NCI-H460 (cell line): ENCODE results near the gene PXDN. TPM values are rescaled to one million over a fixed set of nuclear protein-coding genes. Genes with fewer than 3 reads are reported as not detected.

Source experiments
- DNase-seq: peaks from one replicate; pipeline ENCODE4 v3.0.0-alpha.2; 2016; ENCODE audit warnings: low read depth; ENCODE audit errors: extremely low read depth
- total RNA-seq: library from RNA; depleted of rRNA; stranded (reverse); fragments of >200 nt; shearing (Covaris generic); gene quantifications from 2 replicates; pipeline ENCODE4 v1.2.3, GENCODE V29; 2014

The PXDN gene
- total RNA-seq, 1 experiment from 2014 or later: 25.1 TPM

- DNase-seq: no peak
These were observed 103.8 kb downstream of the PXDN start for GRCh38 chr2:1640301-1641135.

DNA sequence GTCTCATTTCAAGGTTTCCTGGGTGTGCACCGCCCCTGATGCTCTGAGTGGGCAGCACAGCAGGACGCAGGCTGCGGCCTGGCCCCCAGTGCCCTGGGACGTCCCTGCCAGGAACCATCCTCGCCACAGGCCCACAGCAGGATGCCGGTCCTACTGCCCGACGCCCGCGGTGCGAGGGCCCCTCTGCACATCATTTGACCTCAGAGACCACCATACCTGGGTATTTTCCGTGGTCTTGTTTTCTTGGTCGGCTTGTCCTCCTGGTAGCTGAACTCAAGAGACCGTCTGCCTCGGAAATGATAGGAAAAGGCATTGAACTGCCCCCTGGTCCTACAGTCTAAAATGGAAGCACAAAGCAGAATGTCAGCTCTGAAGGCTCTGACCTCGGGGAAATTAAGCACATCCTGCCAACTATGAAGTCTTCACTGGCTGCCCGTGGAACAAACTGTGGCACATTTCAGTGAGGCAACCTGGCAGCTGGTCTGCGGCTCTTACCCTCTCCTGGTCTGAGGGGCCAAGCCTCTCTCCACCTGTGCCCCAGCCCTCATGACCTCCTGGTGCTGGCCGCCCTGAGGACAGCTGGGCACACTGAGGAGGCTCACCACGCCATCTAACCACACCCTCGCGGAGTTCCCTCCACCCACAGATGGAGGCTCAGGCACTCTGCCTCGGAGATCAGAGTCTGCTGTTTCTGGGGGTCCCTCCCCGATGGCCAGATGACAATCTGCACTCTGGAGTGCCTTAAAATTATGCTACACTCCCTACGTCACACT is 105.0 kb downstream of the PXDN start:
- DNase-seq: no peak

DNA sequence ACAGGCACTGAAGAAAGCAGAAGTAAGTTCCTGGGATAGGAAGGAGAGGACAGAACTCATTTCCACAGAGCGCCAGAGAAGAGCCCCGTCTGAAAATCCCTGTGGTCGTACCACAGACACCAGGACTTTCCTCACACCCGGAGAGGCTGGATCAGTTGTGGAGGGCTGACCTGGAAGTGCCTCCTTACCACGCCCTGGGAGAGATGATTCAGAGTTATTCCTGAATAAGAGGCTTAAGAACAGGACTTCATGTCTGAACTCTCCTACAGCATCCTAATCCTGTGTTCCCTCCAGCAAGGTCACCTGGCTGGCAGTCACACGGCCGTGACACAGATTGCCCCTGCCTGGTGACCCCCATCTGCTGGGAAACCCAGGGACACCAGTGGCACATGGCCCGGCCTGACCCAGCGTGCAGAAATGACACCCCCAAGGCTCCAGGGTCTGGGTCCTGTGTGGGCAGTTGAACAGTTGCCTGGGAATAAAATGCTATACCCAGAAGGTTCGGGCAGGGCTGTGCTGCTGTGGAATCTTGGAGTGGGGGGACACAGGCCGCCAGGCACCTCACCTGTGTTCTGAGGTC is 105.9 kb downstream of the PXDN start:
- DNase-seq: no peak

DNA sequence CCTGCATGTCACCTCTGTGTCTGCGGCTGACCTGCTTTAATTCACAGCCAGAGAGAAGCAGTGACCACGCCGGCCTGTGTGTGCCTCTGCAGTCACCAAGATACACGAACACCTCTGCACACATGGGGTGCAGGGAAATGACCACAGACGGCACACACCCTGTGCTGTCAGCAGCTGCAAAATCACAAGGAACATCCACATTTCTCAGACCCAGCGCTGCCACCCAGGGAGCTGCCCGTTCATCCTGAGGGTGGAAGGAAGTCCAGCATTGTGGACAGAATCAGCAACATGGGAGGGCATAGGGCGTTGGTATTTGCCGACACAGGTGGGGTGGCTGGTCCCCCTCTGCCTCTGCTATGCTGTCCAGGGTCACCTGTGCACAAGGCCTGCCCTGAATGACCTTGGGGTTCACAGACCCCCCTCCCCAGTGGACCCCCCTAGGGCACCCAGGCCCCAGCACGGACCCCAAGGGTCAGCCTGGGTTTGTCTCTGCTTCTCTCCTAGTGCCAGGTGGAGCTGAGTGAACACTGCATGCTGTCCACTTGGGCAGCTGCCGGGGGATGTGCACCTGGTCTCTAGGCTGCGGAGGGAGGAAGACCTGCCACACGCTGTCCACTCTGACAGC is 107.4 kb downstream of the PXDN start:
- DNase-seq: no peak

DNA sequence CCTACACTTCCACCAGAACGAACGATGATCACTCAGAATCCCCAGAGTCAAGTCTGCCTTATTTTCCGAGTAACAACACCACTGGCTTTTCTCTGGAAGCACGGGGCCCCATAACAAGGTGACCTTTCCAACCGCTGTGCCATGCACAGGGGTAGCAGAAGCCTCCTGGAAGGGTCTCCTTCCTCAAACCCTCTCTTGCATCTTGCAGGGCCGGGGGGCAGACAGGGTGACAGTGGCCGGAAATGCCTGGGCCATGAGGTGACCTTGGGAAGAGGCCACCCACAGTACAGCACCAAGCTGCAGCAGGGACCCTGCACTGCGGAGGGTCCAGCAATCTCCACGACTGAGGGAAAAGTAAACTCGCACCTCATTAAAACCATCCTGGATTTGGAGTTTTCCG is 108.5 kb downstream of the PXDN start:
- no peak for DNase-seq

DNA sequence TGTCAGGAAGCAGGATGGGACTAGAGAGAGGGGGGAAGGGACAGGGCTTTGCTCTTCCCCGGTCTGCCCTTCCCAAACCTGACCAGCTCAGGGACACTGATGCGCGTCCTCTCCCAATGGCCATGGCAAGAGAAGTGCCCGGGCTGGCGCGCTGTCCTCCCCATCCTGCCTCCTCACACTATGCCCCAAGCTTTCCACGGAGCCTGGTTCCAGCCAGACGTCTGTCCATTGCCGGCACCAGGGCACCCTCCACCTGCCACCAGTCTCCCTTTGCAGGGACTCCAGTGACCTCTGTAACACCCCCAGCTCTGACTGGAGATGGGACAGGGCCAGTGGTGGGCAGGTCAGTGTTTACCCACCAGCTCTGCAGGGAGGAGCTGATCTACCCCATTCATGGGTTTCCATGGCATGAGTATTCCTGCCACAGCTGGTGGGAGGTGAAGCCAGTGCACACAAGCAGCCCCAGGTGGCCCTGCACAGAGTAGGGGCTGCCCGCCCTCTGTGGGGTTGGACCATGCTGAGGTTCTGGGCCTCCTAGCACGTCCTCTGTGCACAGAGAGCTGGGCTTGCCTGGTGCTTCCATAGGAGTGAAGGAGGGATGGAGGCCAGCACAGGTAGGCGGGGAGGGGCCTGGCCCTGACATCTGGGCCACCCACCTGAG is 109.5 kb downstream of the PXDN start:
- no peak for DNase-seq

DNA sequence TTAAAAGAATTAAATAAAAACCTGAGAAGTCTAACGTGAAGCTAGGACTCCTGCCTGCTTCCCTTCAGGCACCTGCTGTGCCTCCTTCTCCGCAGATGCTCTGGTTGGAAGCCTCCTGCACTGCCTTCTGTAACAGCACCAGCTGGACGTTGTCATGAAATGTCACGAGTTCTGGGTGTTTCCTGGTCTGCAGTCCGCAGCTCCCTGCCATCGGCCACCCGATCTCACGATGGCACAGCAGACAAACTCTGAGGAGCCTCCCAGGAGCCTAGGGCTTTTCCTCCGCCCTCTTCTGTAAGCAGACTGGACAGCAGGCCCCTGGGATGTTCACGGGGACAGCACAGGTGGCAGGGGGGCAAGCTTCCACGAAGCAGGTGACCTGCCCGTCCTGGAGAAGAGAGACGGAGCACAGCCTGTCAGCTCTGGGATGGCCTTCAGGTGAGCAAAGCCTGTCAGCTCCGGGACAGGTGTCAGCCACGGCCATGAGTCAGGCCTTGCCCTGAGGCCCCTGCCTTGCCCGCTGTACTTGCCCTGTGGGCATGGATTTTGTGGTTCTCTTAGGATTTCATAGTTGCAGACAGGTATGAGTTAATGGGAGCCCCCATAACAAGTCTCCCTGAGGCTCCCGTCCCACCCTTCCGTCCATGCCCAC is 110.3 kb downstream of the PXDN start:
- no peak for DNase-seq

DNA sequence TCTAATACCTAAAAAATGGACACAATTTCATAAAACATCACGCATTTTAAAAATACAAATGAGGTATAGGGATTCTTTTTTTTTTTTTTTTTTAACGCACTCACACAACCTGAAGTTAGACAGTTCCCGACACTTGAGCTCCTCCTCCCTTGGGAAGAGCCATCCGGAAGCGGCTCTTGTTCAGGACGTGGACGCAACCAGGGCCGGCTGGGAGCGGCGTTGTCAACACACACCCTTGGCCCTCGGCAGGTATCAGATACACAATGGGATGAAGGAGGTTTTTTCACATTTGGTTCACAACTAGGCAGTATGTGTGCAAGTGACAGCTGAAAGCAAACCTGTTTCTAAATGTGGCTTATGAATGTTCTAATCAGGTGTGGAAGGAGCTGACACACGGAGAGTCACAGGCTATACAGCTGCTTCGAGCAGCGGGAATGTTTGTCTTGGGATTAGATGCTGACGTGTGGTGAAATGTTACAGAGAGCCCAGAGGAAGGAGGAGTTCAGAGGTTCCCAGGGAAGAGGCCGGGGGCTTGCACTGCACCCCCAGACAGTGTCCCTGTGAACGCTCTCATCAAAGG is 111.1 kb downstream of the PXDN start:
- no peak for DNase-seq

DNA sequence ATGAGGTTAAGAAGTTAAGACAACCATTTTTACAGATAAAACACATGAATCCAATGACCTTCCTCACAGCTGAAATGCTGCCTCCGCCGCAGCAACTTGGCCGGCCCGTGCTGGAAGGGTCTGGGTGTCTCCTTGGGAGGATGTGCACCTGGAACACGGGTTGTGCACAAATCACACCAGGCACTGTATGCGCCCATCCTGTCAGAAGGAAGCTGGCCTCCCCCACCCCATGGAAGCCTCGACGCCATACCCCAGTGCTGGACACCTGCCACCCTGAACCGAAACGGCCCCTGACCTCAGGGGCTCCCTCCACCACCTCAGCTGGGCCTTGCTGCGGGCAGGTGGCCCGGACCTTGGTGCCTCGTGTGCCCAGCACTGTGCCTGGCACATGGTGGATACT is 111.8 kb downstream of the PXDN start:
- DNase-seq: no peak

DNA sequence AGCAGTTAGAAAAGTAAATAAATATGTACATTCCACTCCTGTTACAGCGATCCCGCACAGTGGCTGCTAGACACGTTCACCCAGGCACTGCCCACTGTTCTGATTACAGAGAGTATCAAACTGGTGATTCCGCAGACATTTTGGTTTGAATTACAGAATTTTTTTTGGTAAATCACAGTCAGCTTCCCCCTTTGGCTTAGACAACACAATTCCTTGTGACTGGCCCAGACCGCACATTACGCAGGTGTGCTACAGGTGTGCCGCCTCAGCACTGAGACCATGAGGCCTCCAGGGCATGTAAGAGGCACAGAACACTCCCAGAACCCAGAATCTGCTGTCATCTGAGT is 112.3 kb downstream of the PXDN start:
- DNase-seq: no peak

GRCh38 chr2:1631292-1632001 is 112.9 kb downstream of the PXDN start:
- no peak for DNase-seq

GRCh38 chr2:1628893-1629292 is 115.4 kb downstream of the PXDN start:
- DNase-seq: no peak

- no peak for DNase-seq
These were observed 116.5 kb downstream of the PXDN start for GRCh38 chr2:1627628-1628381.

- DNase-seq: no peak
These were observed 118.0 kb downstream of the PXDN start for GRCh38 chr2:1626271-1626681.

DNA sequence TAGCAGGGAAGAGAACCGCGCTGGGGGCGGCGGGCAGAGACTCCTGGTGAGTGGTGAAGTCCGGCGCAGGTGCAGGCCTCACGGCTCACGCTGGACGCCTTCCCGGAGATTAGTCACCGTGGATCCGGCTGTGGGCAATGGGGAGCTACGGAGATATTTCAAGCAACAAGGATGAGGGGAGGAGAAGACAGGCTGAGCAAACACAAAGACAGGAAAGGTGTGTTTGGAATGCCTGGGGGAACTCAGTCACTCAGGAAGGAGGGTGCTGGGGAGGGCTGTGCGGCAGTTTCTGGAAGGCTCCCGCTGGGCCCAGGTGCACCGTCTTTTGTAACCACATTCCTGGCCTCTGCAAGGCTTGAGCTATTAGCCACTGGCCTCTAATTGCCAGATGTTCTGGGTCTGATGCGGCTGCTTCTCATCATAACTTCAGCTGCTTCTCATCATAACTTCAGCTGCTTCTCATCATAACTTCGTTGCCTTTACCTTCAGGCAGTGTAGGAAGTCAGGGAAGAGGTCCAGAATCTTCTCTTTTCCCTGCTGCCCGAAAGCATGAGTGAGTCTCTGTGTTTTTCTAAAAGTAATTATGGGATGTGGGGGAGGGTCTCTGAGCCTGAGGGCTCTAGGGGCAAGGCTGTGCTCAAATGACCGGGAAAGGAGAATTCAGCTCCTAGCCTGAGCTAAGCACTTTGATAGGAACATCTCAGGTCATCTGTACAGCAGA is 118.9 kb downstream of the PXDN start:
- DNase-seq: no peak

DNA sequence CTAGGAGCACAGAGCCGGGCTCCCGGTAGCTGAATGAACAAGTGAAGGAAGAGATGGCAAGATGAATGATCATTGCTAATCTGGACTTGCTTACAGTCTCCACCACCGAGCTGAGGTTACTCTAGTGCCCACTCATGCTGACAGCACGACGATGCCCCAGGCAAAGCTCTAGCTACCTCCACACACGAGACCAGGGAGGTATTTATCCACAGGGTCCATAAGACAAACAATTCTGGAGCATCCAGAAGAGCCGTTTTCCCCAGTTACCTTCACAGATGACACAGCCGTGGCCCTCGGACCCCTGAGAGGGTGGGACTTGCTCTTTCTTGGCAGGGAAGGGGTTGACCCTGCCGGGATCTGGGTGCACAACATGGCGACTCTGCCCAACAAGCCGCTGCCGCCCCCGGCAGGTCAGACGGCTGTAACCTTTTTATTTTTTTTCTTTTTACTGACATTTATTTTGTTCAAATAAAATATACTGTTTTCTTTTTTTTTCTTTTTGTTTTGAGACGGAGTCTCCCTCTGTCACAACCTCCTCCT is 120.3 kb downstream of the PXDN start:
- DNase-seq: no peak

DNA sequence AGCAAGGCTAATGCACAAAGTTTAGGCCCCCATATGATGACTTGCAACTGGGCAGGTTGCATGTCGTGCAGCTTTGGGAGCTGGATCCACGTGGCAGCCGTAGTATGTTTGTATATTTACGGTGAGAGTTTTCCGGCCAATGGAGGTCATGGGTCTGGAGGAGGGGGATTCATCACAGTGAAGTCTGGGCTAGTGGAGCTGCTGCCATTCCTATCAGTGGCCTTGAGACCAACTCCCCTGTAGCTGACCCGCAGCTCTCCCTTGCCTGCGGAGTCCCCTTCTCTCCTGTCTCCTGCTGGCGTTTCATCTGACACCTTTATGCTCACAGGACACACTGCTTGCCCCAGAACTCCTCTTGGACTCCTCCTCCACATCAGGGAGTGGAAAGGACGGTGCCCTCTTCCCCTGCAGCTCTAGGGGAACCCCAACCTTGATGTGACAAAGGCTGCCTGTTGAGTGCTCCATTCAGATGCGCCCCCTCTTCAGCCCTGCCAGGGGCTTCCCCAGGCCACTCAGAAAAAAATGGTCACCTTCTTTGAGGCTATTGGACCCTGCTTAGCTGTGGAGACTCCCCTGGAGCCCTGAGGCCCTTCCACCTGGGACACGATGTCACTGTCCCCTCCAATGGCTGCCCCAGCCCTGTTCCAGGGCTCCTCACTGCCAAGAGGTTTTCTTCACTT is 121.7 kb downstream of the PXDN start:
- DNase-seq: no peak
